ENCODE data around the gene COTL1.
A peak's percentile ranks its signal among the peaks of the same experiment; 100 is the strongest.

Gene COTL1, protein sequence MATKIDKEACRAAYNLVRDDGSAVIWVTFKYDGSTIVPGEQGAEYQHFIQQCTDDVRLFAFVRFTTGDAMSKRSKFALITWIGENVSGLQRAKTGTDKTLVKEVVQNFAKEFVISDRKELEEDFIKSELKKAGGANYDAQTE

DNA sequence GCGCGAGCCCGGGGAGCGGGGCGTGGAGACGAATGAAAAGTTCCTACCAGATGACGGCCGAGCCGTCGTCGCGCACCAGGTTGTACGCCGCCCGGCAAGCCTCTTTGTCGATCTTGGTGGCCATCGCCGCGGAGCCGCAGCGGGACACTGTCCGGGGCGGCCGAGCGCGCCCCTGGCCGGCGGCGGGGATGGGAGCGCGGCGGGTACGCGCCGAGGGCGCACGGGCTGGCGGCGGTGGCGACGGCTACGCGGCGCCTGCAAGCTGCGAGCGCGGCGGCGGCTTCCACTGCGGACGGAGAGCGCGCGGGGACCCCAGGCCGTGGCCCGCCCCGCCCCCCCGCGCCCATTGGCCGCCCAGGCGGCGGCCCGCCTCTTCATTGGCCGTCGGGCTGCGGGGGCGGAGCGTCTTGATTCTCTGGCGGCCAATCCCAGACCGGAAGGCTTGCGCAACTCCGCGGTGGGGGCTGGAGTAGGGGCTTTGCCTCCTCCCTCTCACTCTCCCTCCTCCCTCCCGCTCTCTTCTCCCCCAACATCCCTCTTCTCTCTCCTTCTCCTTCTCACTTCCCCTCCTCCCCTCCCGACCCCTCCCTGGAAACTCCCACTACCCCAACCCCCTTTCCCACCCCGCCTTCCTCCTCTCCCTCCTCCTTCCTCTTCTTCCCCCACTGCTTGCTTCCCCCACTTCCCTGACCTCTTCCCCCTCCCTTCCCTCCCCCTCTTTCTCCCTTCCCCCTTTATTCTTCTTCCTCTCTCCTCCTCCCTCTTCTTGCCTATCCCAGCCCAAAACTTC is at the start of gene COTL1:
COTL1 (minus strand) TSS at position 288 of the 790 bp plus-strand sequence; CDS start at position 124, 164 bp downstream.
- peak; percentile 72 for DNase-seq (ENCODE audit: low spot score)

DNA sequence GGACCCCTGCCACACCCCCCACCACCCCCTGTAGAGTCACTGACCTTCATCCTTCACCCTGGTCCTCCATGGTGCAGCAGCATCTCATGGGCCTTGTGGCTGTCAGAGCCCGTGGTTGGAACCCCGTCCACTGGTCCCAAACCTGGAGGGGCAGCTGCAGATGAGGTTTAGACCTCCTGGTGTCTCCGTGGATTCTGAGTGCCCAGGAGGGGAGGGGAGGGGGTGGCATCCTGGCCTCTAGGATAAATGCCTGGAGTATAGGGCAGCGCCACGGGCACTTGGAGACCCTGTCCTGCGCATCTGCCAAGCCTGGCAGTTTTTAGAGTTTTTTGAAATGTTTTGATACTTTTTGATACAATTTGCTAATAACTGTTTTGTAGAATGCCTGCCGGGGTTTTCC is 48.0 kb upstream of the COTL1 start:
- no peak for DNase-seq (ENCODE audit: low spot score)

DNA sequence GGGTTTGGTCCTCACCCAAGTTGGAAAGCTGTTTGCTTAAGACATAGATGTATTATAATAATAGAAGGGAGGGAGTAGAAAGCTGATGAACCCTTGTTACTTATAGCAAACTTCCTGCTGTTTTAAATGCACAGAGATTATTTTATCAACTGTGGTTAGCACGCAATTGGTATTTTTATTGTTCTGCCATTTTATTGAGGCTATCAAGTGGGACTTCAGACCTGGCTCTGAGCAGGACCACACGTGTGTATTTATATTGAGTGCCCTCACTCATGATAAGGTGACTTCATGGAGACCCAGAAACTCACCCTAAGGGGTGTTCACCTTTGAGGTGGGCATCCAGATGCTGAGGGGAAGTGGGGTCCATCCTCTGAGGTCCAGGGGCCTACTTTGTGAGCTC is 47.5 kb upstream of the COTL1 start:
- DNase-seq (ENCODE audit: low spot score), result no peak

GRCh38 chr16:84663433-84664101 is 45.7 kb upstream of the COTL1 start:
- no peak for DNase-seq (ENCODE audit: low spot score)

DNA sequence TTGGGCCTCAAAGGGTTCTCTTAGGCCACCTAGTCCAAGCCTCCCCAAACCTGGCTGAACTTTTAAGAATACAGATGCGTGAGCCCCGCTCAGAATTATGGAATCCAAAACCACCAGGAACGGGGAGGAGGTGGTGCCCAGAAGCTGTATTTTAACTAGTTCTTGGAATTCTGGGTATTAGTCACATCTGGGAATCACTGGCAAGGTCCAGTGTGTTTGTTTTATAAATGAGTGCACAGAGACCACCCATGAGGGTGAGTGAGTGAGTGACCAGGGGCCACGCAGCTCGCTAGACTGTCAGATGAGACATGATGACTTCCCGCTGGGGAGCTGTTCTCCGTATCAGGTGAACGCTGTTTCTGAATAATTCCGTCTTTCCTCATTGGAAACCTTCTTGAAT is 44.6 kb upstream of the COTL1 start:
- DNase-seq (ENCODE audit: low spot score), result no peak

DNA sequence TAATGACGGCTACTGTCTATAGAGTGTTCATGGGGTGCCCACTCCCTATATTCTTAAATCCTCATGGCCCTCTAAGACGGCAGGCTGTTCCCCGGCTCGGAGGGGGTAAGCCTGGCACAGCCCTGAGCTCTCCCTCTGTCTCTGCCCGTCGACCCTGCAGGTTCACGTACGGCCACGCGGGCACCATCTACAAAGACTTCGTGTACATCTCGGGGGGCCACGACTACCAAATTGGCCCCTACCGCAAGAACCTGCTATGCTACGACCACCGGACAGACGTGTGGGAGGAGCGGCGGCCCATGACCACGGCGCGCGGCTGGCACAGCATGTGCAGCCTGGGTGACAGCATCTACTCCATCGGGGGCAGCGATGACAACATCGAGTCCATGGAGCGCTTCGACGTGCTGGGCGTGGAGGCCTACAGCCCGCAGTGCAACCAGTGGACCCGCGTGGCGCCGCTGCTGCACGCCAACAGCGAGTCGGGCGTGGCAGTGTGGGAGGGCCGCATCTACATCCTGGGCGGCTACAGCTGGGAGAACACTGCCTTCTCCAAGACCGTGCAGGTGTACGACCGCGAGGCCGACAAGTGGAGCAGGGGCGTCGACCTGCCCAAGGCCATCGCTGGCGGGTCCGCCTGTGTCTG is 43.7 kb upstream of the COTL1 start:
- no peak for DNase-seq (ENCODE audit: low spot score)

DNA sequence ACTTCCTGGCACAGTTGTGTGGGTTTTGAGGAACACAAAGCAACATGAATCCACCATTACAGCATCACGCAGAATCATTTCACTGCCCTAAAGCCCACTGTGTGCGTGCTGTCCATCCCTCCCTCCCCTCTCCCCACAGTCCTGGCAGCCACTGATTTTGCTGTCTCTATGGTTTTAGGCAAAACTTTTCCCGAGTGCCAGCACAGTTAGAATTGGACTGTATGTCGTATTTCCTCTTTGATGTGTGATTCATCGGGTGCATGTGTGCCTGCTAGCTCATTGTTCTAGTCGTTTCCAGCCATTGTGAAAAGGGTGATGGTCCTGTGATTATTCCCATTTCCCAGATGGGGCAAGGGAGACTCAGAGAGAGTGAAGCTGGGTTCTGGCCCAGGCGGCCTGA is 43.1 kb upstream of the COTL1 start:
- DNase-seq (ENCODE audit: low spot score), result peak; percentile 56

- DNase-seq (ENCODE audit: low spot score), result no peak
Measured at GRCh38 chr16:84659656-84660300, 41.9 kb upstream of the COTL1 start.

GRCh38 chr16:84658690-84659089 is 40.8 kb upstream of the COTL1 start:
- DNase-seq (ENCODE audit: low spot score), result no peak

DNA sequence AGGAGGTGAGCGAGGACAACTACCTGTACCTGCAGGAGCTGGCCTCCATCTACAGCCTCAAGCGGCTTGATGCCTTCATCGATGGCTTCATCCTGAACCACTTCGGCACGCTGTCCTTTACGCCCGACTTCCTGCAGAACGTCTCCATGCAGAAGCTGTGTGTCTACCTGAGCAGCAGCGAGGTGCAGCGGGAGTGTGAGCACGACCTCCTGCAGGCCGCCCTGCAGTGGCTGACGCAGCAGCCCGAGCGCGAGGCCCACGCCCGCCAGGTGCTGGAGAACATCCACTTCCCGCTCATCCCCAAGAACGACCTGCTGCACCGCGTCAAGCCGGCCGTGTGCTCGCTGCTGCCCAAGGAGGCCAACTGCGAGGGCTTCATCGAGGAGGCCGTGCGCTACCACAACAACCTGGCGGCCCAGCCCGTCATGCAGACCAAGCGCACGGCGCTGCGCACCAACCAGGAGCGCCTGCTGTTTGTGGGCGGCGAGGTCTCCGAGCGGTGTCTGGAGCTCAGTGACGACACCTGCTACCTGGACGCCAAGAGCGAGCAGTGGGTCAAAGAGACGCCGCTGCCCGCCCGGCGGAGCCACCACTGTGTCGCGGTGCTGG is 39.5 kb upstream of the COTL1 start:
- DNase-seq (ENCODE audit: low spot score), result no peak

DNA sequence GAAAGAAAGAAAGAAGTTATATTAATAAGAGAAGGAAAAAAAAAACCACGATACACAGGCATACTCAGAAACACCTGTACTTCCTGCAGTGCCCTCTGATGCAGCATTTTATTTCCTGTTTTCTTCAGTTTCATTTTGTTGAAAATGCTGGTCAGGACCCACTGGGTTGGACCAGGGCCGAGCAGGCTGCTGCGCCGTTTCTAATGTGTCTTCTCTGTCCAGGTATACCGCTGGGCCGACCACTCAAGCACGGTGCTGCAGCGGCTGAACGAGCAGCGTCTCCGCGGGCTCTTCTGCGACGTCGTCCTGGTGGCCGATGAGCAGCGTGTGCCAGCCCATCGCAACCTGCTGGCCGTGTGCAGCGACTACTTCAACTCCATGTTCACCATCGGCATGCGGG is 38.8 kb upstream of the COTL1 start:
- no peak for DNase-seq (ENCODE audit: low spot score)

- DNase-seq (ENCODE audit: low spot score), result no peak
Measured at GRCh38 chr16:84654998-84655397, 37.1 kb upstream of the COTL1 start.

GRCh38 chr16:84654238-84654637 is 36.4 kb upstream of the COTL1 start:
- DNase-seq (ENCODE audit: low spot score), result no peak

DNA sequence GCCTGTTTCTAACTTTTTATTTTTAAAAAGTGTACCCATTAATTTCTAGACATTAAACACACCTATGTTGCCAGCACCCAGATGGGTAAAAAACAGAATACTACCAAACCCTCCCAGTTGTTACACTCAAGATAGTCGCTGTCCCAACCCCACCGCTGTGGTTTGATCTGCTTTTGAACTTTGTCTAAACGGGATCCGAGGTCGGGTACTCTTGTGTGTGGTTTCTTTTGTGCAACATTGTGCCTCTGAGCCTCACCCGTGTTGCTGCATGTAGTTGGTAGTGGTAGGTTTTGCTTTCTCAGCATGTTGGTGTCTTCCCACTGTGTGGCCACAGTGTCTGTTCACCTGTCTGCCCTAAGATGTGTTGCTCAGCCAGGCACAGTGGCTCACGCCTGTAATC is 34.7 kb upstream of the COTL1 start:
- no peak for DNase-seq (ENCODE audit: low spot score)

DNA sequence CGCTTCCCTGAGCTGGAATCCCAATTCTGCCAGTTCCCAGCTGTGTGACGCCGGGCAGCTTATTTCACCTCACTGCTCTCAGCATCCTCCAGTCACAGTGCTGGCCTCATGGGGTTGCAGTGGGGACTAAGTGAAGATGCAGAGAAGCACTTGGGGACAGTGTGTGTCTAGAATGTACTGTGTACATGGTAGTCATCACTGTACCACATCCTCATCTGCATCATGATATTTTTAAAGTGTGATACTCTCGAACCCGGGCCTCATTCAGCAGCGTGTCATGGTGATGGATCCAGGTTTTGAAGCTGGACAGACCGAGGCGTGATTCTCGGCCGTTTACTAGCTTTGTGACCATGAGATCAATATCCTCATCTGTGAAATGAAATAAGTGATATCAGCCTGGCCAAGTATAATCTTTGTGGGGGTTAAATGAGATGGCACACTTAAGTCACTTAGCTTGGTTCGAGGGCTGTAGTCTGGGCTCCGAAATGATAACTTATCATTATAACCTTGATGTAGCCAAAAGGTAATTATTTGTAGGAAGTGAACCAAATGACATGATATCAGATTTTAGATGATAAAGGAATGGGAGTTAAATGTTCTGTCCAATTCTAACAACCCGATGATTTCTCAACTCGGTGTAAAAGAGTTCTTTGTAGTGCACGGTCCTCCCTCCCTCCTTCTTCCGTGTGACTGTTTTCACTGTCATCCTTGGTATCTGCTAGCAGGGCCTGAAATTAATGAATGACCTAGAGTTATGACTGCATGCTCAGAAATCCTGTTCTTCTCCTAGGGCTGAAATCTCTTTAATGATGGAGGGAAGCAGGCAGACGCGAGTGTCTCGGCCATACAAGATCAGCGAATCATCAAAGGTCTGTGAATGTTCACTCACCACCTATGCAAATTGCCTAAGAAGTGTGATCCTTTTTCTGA is 32.4 kb upstream of the COTL1 start:
- no peak for DNase-seq (ENCODE audit: low spot score)

DNA sequence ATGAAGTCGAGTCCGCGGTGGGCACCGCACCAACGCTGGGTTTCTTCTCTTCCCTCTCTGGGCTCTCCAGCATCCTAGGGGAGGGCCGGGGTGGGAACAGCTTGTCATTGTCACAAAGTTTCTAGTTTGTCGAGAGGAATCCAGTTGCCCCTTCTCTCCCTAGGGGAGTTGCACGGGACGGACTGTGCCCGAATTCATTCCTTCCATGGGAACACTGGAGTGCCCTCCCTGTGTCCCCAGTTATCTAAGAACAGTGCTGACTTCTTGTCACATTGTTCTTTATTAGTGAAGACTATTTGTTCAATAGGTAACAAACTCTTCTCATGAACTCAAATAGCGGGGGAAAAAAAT is 31.6 kb upstream of the COTL1 start:
- DNase-seq (ENCODE audit: low spot score), result no peak

DNA sequence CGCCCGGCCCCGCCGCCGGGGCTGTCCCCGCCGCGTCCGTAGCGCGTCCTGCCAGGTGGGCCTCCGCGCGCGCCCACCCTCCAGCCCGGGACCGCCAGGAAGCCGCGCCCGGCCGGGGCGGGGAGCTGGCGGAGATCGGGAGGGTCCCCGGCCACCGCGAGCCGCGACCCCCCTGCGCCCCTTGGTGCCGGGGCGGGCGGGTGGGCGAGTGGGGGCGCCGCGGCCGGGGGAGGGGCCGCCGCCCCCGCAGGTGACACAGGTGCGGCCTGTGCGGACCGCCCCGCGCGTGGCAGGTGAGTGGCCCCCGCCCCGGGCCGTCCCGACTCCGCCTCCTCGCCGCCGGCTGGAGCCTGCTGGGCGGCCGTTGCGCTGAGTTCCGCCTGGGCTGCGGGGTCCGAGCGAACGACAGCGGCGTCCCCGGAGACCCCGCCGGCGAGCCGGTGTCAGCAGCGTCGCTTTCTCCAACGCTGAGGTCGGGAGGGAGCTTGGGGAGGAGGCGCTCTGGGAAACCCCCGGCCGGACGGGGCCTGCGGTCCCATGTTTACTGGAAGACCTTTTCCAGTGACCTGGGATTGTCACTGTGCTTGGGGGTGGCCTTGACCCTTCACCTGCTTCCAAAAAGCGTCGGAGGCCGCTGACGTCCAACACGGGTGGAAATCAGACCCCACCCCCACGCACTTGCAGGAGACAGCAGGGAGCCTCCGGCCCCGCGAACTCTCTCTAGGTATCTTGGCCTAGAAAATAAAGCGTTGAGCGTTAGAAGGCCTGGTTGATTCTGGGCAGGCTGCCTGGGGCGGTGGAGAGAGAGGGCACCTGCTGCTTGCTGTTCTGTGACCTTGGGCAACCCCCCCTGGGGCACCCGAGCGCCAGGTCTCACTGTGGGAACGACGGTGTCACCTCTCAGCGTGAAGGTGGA is 31.0 kb upstream of the COTL1 start:
- no peak for DNase-seq (ENCODE audit: low spot score)

DNA sequence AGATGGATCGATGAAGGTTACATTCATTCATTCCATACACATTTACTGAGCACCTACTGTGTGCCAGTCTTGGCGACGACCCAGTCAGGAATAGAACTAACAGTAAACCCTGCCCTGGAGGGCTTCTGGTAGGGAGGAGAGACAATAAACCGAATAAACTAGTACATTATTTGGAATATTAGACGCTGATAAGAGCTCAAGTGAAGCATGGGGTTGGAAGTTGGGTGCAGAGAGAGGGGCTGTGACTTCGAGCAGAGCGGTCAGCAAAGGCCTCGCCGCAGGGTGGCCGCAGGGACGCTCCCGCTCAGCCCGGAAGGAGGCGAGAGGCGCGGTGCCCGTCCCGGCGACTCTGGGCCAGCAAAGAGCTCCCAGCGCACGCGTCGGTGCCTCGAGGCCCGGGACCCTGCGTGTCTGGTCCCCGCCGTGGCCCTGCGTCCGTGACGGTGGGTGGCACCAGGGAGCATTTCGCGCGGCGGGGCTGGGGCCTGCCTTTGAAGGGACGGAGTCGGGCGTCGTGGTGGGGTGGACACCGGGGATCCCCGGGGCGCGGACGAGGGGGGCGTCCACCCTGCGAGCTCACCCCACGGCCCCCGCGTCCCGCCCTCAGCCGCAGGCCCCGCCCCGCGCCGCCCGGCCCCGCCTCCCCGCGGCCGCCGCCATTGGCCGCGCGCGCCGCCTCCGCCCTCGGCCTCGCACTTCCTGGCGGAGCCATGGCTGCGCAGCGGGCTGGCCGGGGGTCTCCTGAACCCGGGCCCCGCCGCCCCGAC is 30.1 kb upstream of the COTL1 start, which contains the start of gene KLHL36:
KLHL36 (plus strand) TSS at position 684 of the 767 bp plus-strand sequence. CDS start 2,357 bp downstream, outside the sequence.
- peak; percentile 23 for DNase-seq (ENCODE audit: low spot score)

- no peak for DNase-seq (ENCODE audit: low spot score)
Measured at GRCh38 chr16:84643674-84644073, 25.8 kb upstream of the COTL1 start.
